ENCODE measurements around the gene RMND1. TPM values are rescaled to one million over a fixed set of nuclear protein-coding genes. Genes with fewer than 3 reads are reported as not detected.

RMND1 gene
- total and polyA plus RNA-seq, 2 of the 13 experiments (the other 11 are each of a cell fraction or from before 2014, with no cell fraction given): 34.0 to 72.5 TPM

GRCh38 chr6:151475653-151476523 is 24.0 kb upstream of the RMND1 start (continued):
- TF ChIP-seq, protein P1, sequence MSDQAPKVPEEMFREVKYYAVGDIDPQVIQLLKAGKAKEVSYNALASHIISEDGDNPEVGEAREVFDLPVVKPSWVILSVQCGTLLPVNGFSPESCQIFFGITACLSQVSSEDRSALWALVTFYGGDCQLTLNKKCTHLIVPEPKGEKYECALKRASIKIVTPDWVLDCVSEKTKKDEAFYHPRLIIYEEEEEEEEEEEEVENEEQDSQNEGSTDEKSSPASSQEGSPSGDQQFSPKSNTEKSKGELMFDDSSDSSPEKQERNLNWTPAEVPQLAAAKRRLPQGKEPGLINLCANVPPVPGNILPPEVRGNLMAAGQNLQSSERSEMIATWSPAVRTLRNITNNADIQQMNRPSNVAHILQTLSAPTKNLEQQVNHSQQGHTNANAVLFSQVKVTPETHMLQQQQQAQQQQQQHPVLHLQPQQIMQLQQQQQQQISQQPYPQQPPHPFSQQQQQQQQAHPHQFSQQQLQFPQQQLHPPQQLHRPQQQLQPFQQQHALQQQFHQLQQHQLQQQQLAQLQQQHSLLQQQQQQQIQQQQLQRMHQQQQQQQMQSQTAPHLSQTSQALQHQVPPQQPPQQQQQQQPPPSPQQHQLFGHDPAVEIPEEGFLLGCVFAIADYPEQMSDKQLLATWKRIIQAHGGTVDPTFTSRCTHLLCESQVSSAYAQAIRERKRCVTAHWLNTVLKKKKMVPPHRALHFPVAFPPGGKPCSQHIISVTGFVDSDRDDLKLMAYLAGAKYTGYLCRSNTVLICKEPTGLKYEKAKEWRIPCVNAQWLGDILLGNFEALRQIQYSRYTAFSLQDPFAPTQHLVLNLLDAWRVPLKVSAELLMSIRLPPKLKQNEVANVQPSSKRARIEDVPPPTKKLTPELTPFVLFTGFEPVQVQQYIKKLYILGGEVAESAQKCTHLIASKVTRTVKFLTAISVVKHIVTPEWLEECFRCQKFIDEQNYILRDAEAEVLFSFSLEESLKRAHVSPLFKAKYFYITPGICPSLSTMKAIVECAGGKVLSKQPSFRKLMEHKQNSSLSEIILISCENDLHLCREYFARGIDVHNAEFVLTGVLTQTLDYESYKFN (CRISPR knock-in tag; conservative IDR thresholded peaks at IDR 0.05): no peak
- no peak for TF ChIP-seq ZNF326 (CRISPR knock-in tag; IDR thresholded peaks at IDR 0.05; ENCODE audit: borderline replicate concordance)
- TF ChIP-seq FOXA3 (CRISPR knock-in tag; IDR thresholded peaks at IDR 0.05): no peak
- TF ChIP-seq, protein P2, sequence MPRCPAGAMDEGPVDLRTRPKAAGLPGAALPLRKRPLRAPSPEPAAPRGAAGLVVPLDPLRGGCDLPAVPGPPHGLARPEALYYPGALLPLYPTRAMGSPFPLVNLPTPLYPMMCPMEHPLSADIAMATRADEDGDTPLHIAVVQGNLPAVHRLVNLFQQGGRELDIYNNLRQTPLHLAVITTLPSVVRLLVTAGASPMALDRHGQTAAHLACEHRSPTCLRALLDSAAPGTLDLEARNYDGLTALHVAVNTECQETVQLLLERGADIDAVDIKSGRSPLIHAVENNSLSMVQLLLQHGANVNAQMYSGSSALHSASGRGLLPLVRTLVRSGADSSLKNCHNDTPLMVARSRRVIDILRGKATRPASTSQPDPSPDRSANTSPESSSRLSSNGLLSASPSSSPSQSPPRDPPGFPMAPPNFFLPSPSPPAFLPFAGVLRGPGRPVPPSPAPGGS (CRISPR knock-in tag; IDR thresholded peaks at IDR 0.05): no peak
- no peak for TF ChIP-seq ATF5 (CRISPR knock-in tag; IDR thresholded peaks at IDR 0.05; ENCODE audit: low read depth)
- no peak for TF ChIP-seq SP1 (IDR thresholded peaks at IDR 0.05)
- TF ChIP-seq SP1 (CRISPR knock-in tag; IDR thresholded peaks at IDR 0.05): no peak
- no peak for TF ChIP-seq DPF2 (CRISPR knock-in tag; IDR thresholded peaks at IDR 0.05; ENCODE audit: borderline replicate concordance, low read depth)
- TF ChIP-seq, protein P3, sequence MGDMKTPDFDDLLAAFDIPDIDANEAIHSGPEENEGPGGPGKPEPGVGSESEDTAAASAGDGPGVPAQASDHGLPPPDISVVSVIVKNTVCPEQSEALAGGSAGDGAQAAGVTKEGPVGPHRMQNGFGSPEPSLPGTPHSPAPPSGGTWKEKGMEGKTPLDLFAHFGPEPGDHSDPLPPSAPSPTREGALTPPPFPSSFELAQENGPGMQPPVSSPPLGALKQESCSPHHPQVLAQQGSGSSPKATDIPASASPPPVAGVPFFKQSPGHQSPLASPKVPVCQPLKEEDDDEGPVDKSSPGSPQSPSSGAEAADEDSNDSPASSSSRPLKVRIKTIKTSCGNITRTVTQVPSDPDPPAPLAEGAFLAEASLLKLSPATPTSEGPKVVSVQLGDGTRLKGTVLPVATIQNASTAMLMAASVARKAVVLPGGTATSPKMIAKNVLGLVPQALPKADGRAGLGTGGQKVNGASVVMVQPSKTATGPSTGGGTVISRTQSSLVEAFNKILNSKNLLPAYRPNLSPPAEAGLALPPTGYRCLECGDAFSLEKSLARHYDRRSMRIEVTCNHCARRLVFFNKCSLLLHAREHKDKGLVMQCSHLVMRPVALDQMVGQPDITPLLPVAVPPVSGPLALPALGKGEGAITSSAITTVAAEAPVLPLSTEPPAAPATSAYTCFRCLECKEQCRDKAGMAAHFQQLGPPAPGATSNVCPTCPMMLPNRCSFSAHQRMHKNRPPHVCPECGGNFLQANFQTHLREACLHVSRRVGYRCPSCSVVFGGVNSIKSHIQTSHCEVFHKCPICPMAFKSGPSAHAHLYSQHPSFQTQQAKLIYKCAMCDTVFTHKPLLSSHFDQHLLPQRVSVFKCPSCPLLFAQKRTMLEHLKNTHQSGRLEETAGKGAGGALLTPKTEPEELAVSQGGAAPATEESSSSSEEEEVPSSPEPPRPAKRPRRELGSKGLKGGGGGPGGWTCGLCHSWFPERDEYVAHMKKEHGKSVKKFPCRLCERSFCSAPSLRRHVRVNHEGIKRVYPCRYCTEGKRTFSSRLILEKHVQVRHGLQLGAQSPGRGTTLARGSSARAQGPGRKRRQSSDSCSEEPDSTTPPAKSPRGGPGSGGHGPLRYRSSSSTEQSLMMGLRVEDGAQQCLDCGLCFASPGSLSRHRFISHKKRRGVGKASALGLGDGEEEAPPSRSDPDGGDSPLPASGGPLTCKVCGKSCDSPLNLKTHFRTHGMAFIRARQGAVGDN (CRISPR knock-in tag; IDR thresholded peaks at IDR 0.05): 0 out of 2 replicates have a peak, but pooled peaks have one; percentile 12
- no peak for TF ChIP-seq ZBTB42 (CRISPR knock-in tag; IDR thresholded peaks at IDR 0.05)
- TF ChIP-seq MXI1 (IDR thresholded peaks at IDR 0.05; ENCODE audit: borderline replicate concordance, low read depth, low read length): no peak; the same call in 2 of the 3 replicates
- TF ChIP-seq RAD21 (CRISPR knock-in tag; IDR thresholded peaks at IDR 0.05): peak; percentile 54; the same call in 1 of the 2 replicates
- TF ChIP-seq, protein P4, sequence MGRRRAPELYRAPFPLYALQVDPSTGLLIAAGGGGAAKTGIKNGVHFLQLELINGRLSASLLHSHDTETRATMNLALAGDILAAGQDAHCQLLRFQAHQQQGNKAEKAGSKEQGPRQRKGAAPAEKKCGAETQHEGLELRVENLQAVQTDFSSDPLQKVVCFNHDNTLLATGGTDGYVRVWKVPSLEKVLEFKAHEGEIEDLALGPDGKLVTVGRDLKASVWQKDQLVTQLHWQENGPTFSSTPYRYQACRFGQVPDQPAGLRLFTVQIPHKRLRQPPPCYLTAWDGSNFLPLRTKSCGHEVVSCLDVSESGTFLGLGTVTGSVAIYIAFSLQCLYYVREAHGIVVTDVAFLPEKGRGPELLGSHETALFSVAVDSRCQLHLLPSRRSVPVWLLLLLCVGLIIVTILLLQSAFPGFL (CRISPR knock-in tag; IDR thresholded peaks at IDR 0.05): no peak
- TF ChIP-seq, protein P5, sequence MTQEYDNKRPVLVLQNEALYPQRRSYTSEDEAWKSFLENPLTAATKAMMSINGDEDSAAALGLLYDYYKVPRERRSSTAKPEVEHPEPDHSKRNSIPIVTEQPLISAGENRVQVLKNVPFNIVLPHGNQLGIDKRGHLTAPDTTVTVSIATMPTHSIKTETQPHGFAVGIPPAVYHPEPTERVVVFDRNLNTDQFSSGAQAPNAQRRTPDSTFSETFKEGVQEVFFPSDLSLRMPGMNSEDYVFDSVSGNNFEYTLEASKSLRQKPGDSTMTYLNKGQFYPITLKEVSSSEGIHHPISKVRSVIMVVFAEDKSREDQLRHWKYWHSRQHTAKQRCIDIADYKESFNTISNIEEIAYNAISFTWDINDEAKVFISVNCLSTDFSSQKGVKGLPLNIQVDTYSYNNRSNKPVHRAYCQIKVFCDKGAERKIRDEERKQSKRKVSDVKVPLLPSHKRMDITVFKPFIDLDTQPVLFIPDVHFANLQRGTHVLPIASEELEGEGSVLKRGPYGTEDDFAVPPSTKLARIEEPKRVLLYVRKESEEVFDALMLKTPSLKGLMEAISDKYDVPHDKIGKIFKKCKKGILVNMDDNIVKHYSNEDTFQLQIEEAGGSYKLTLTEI (CRISPR knock-in tag; conservative IDR thresholded peaks at IDR 0.05): no peak
- TF ChIP-seq ZNF331 (CRISPR knock-in tag; IDR thresholded peaks at IDR 0.05): no peak
- no peak for TF ChIP-seq AKAP8 (CRISPR knock-in tag; IDR thresholded peaks at IDR 0.05)

Data from HepG2 (cell line).